Body of pancreas (tissue), 4 donors: ENCODE data around the gene SORT1. TPM values are rescaled to one million over a fixed set of nuclear protein-coding genes. Genes with fewer than 3 reads are reported as not detected.

Experiments
- ATAC-seq: fragments of 150-250 bp; one replicate; pipeline ENCODE4 v1.9.1; 2016
- DNase-seq, 4 donors: peaks; one replicate each; pipeline ENCODE4 v3.0.0-alpha.2; 2019
- H3K27ac ChIP-seq, 4 donors: fragments of 200-600 bp; sonication (generic); 1 replicate in 3 of 4; 2 replicates in 1 of 4; pipeline versions ENCODE4 v1.5.1 to v1.6.1; 2016 to 2019; ENCODE audit warnings: mild to moderate bottlenecking in 1 of 4, mixed read lengths in 1 of 4, moderate library complexity in 1 of 4
- H3K27me3 ChIP-seq, 2 donors: fragments of 200-600 bp; sonication (generic); one replicate each; pipeline ENCODE4 v1.6.0; 2016; ENCODE audit warnings: mild to moderate bottlenecking in 1 of 2
- H3K36me3 ChIP-seq, 2 donors: fragments of 200-600 bp; sonication (generic); replicated peaks in 1 of 2; 2 replicates each; pipeline ENCODE4 v1.5.1; 2016; ENCODE audit warnings: low read depth in 2 of 2; ENCODE audit not compliant: insufficient read depth in 1 of 2
- H3K4me1 ChIP-seq: fragments of 200-600 bp; sonication (generic); one replicate; pipeline ENCODE4 v1.6.0; 2016
- H3K4me3 ChIP-seq, 2 donors: fragments of 200-600 bp; sonication (generic); 1 replicate in 1 of 2; 2 replicates in 1 of 2; pipeline ENCODE4 v1.5.1; 2016 to 2019
- H3K9me3 ChIP-seq, 3 donors: fragments of 200-600 bp; sonication (generic); 1 replicate in 2 of 3; 2 replicates in 1 of 3; pipeline ENCODE4 v1.5.1; 2016
- POLR2A ChIP-seq, 3 donors: fragments of 450-650 bp; IDR thresholded peaks; one replicate each; pipeline ENCODE4 v1.6.1; 2016; ENCODE audit warnings: antibody characterized with exemption in 3 of 3, mild to moderate bottlenecking in 2 of 3
- WGBS, 2 donors: methylation state at CpG; one replicate each; pipeline ENCODE4 v1.1.5; 2017; 5-methylcytosine and 5-hydroxymethylcytosine counted together
- intact Hi-C: fragments of 100-400 bp; cut with DNase I; formaldehyde crosslinking; loops from one replicate; pipeline ENCODE4 v1.15.1; 2023
- total RNA-seq, 2 donors: library from RNA; depleted of rRNA; stranded (reverse); fragments of >200 nt; gene quantifications; one replicate each; pipeline ENCODE4 v1.1.0, GENCODE V29; 2016
- TF ChIP-seq, protein P1 (sequence below), 7 experiments: fragments of 450-650 bp in 4 of 7; fragments of 200-600 bp in 3 of 7; sonication (generic) in 3 of 7; IDR thresholded peaks; one replicate each; pipeline ENCODE4 v1.5.1; 2016 to 2019; ENCODE audit warnings: antibody characterized with exemption in 7 of 7

Gene SORT1
- total RNA-seq, 2 donors from 2014 or later = 23.6 to 24.7 TPM

DNA sequence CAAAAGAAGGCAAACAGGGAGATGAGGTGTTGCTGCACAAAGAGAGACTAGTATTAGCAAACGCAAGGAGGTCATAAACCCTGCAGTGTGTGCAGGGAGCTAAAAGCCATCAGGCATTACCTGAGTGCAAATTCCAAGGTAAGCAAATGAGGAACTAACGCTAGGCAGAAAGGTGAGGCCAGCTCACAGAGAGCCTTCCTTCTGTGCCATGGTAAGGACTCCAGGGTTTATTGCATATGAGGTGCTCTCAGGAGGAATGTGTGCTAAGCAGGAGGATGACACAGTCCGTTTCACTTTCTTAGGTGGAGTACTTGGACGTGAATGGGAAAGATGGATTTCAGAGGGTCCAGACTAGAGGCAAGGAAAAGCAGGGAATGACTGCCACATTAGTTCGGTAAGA lies 46.3 kb downstream of the SORT1 start:
- DNase-seq (no peak), ATAC-seq (no peak)
- intact Hi-C loops = no loop called here
- H3K4me3 ChIP-seq = no peak overlapping the region
- no peak overlapping the region for H3K27ac ChIP-seq
- peaks cover 0 to 12% of the 10 kb centered on the region in 2 donors for H3K36me3 ChIP-seq
- H3K4me1 ChIP-seq = no peaks in the 10 kb centered on the region
- no peaks in the 10 kb centered on the region for H3K27me3 ChIP-seq
- H3K9me3 ChIP-seq = no peaks in the 10 kb centered on the region
- TF ChIP-seq POLR2A (IDR thresholded peaks at IDR 0.05) = no peak
- TF ChIP-seq, protein P1, sequence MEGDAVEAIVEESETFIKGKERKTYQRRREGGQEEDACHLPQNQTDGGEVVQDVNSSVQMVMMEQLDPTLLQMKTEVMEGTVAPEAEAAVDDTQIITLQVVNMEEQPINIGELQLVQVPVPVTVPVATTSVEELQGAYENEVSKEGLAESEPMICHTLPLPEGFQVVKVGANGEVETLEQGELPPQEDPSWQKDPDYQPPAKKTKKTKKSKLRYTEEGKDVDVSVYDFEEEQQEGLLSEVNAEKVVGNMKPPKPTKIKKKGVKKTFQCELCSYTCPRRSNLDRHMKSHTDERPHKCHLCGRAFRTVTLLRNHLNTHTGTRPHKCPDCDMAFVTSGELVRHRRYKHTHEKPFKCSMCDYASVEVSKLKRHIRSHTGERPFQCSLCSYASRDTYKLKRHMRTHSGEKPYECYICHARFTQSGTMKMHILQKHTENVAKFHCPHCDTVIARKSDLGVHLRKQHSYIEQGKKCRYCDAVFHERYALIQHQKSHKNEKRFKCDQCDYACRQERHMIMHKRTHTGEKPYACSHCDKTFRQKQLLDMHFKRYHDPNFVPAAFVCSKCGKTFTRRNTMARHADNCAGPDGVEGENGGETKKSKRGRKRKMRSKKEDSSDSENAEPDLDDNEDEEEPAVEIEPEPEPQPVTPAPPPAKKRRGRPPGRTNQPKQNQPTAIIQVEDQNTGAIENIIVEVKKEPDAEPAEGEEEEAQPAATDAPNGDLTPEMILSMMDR (IDR thresholded peaks at IDR 0.05) = no peak
- WGBS, 2 donors = 88 to 89% methylated on average over 5 of the region's 5 CpGs

- Histone ChIP-seq H3K27ac (no peak overlapping the region), H3K4me1 (no peaks in the 10 kb centered on the region), H3K27me3 (no peaks in the 10 kb centered on the region), H3K4me3 (no peak overlapping the region), H3K36me3 (peaks cover 0 to 12% of the 10 kb centered on the region in 2 donors), H3K9me3 (no peaks in the 10 kb centered on the region)
- no peak for TF ChIP-seq POLR2A (IDR thresholded peaks at IDR 0.05)
- TF ChIP-seq, protein P1 (IDR thresholded peaks at IDR 0.05) = no peak
- 79 to 81% methylated on average over 1 of the region's 1 CpG for WGBS, 2 donors
- DNase-seq = no peak
- intact Hi-C loops = no loop called here
- ATAC-seq = no peak
These were observed 47.1 kb downstream of the SORT1 start for GRCh38 chr1:109350655-109351054.

DNA sequence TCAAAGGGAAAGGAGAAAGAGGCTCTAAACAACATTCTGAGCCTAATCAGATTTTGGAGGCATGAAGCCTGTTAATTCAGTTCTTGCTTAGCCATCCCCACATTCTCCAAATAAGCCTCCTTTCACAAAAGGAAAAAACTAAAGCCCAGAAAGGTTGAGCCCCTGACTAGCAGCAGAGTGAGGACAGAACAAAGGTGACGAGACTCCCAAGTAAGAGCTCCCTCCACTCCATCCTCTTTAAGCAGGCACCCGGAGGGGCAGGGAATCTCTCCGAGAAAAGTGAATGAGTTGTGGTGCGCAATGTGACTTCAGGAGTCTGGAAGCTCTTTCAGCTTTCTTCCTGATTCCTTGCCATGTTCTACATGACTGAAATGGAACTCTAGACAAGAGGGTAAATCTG lies 47.5 kb downstream of the SORT1 start:
- WGBS, 2 donors = 94 to 96% methylated on average over 4 of the region's 4 CpGs
- DNase-seq (no peak), ATAC-seq (no peak)
- H3K4me3 ChIP-seq = no peak overlapping the region
- peaks cover 0 to 16% of the 10 kb centered on the region in 2 donors for H3K36me3 ChIP-seq
- TF ChIP-seq POLR2A (IDR thresholded peaks at IDR 0.05) = no peak
- TF ChIP-seq, protein P1 (IDR thresholded peaks at IDR 0.05) = no peak
- no peaks in the 10 kb centered on the region for H3K27me3 ChIP-seq
- H3K4me1 ChIP-seq = no peaks in the 10 kb centered on the region
- H3K27ac ChIP-seq = no peak overlapping the region
- H3K9me3 ChIP-seq = no peaks in the 10 kb centered on the region
- intact Hi-C loops = no loop called here

GRCh38 chr1:109347511-109347910 lies 50.2 kb downstream of the SORT1 start:
- no peaks in the 10 kb centered on the region for H3K4me1 ChIP-seq
- DNase-seq (no peak), ATAC-seq (no peak)
- intact Hi-C loops = no loop called here
- no peaks in the 10 kb centered on the region for H3K27me3 ChIP-seq
- peaks cover 0 to 13% of the 10 kb centered on the region in 2 donors for H3K36me3 ChIP-seq
- H3K9me3 ChIP-seq = no peaks in the 10 kb centered on the region
- 94 to 97% methylated on average over 6 of the region's 6 CpGs for WGBS, 2 donors
- TF ChIP-seq, protein P1 (IDR thresholded peaks at IDR 0.05) = no peak
- no peak for TF ChIP-seq POLR2A (IDR thresholded peaks at IDR 0.05)
- H3K4me3 ChIP-seq = no peak overlapping the region
- H3K27ac ChIP-seq = no peak overlapping the region
